ENCODE results near the gene SMARCA2.

- TF ChIP-seq CTCF (conservative IDR thresholded peaks at IDR 0.05; ENCODE audit: low read length) (no peak), EZH2phosphoT487 (IDR thresholded peaks at IDR 0.05; ENCODE audit: borderline replicate concordance) (no peak)
These were observed 111.2 kb downstream of the SMARCA2 start for GRCh38 chr9:2126331-2126803.
